Measurements from ENCODE around the gene NAGK.
"Not testable (repeated sequence)": the region's sequence is repeated elsewhere in the genome, so short reads cannot be mapped to it uniquely, and the experiment has no call there.

The NAGK gene

DNA sequence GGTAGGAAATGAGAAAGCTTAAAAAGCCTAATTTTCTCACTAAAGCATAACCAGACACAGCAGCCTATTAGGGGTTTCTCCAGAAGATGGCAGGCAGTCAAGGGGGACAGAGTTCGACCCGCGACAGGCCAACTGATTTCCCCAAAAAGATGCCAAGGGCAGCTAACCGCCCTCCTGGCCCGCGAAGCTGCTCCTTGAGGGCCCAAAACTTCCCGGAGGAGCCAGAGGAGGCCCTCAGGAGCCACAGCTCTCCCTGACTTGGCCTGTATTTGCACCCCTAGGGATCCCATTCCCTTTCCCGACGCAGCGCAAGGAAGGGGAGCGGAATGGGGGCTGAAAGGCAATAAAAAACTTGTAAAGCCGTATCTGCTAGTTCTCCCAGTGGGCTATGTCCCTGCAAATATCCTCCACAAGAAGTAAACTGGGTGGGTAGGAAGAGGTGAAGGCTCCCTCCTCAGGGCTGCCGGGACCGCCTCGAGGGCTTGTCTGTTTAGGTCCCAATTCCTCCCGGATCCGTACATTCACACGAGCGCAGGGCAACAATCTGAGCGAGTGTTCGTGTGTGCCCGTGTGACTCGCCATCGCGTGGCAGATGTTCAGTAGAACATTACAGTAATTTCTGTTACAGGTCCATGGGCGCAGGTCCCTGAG lies 756 bp upstream of the NAGK start:
- in situ Hi-C loops (cut with MboI; ENCODE audit: low sequenced_read_pairs) = no loop called here

DNA sequence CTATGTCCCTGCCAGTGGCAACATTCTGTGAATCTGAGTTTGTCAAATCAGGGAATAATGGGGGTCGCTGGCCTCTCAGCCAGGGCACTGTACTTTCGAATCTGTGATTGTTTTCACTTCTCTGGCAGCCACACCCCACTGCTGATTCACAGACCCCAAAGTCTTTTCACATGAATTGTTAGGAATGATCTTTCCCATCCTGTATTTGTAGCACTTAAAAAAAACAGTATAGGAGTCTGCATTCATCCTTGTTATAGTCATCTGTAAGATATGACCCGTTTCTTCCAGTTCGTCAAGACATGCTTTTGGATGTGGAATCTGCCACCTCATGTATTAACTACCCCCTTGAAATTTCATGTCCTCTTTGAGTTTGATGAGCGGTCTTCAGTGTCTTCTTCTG lies 928 bp downstream of the NAGK start:
- in situ Hi-C loops (cut with MboI; ENCODE audit: low sequenced_read_pairs) = no loop called here

DNA sequence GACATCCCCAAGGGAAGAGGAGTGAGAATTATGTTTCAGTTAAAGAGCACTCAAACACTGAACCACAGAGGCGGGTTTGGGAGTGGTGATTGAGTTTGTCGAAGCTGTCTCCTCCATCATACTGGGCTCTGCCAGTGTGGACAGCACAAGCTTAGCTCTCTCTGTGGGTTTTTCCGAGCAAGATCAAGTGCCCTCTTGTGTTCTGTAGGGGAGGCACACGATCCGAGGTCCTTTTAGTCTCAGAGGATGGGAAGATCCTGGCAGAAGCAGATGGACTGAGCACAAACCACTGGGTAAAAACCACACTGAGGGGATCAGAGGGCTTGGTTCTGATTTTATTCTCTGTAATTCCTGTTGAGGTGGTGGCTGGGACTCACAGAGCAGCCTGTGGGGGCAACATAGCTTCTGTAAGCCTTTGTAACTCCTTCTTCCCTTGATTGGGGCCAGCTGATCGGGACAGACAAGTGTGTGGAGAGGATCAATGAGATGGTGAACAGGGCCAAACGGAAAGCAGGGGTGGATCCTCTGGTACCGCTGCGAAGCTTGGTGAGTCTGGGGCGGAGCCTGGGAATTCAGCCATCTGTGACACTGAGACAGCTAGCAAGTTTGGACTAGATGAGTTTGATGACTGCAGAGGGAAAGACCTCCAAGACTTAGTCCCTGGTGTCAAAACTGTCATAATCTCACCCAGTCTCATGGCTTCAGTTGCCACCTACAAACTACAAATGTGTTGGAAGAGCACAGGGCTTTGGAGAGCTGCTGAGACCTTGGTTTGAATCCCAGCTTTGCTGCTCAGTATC lies 2.0 kb downstream of the NAGK start:
- in situ Hi-C loops (cut with MboI; ENCODE audit: low sequenced_read_pairs) = no loop called here

- in situ Hi-C loops (cut with MboI; ENCODE audit: low sequenced_read_pairs) = no loop called here
These were observed 3.4 kb downstream of the NAGK start for GRCh38 chr2:71071681-71072398.

- in situ Hi-C loops (cut with MboI; ENCODE audit: low sequenced_read_pairs) = no loop called here
These were observed 4.0 kb downstream of the NAGK start for GRCh38 chr2:71072492-71072891.

DNA sequence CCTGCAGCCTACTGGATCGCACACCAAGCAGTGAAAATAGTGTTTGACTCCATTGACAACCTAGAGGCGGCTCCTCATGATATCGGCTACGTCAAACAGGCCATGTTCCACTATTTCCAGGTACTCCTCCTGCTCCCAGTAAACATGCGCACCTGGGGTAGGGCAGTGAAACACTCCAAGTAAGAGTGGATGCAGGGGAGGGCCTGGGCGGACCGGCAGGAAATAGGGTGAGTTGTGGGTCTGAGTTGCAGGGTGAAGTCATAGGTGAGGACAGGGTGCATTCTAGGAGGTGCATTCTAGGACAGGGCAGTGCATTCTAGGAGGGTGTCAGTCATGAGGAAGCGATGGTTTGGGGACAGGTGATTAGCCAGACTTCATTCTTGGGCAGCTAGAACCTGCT lies 5.0 kb downstream of the NAGK start:
- in situ Hi-C loops (cut with MboI; ENCODE audit: low sequenced_read_pairs) = no loop called here

DNA sequence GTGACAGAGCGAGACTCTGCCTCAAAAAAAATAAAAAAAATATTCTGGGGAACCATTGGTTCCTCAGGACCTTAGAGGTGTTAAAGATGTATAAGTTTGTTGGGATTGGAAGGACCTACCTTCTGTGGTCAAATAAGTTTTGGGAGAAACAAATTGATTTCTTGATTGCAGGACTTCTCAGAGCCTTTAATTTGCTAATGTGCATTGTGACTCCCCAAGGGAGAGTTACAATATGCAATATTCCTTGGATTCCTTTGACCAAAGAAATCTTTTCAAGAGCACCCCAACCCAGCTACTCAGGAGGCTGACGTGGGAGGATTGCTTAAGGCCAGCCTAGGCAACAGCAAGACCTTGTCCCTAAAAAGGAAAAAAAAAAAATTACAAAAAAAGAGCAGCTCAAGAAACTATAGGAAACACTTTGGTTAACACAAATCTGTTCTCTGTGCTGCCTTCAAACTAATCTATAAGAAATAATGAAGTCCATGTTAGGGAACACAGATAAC lies 6.5 kb downstream of the NAGK start:
- in situ Hi-C loops (cut with MboI; ENCODE audit: low sequenced_read_pairs) = no loop called here

DNA sequence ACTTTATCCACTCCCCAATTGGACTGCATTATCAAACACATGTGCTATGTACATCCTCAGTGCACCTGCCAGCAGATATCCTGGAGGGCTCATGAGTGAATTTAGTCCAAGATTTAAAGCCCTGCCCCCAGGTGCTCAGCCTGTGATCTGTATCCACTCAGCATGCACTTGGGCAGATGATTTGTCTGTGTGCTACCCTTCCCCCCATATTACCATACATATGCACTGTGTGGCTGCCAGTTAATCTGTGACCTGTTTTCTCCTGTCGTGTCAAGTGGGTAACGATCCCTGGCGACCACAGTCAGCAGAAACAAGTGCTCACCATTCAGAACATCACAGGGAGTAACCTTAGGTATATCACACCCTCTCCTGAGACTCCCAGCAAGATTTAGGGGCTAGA lies 10.2 kb downstream of the NAGK start:
- in situ Hi-C loops (cut with MboI; ENCODE audit: low sequenced_read_pairs) = no loop called here

DNA sequence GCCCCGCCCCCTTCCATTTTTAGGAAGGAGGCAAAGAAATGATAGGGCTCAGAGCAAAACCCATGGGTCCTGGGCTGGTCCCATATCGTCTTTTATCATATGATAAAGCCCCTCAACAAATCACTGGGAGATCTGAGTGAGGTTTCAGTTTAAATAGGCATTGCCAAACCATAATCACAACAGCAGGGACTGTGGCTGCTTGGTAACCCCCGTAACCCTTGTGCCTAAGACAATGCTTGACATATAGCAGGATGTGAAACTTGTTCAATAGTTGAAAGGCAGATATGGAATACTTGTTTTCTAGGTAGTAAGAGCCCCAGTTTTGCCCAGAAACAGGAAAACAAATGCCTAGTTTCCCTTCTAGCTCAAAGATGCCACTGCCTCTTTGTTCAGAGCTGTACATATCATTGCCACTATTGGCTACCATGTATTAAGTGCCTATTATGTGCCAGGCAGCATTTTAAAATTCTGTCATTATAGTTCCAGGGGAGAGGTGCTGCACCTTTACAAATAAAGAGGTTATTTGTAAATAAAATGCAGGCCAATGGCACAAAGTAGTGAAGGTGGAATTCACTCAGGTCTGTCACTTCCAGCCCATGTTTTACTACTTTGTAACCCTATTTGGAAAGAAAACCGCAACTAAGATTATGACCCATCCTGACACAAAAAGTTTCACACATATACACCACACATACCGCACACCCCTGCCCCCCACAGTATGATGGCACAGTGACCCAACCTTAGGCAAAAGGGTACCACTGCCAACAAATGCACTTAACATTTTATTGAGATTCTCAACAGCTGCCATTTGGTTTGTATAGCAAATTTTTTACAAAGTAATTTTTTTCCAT lies 14.2 kb downstream of the NAGK start:
- in situ Hi-C loops (cut with MboI; ENCODE audit: low sequenced_read_pairs) = no loop called here

- in situ Hi-C loops (cut with MboI; ENCODE audit: low sequenced_read_pairs) = not testable (repeated sequence)
These were observed 14.8 kb downstream of the NAGK start for GRCh38 chr2:71083297-71083696.

DNA sequence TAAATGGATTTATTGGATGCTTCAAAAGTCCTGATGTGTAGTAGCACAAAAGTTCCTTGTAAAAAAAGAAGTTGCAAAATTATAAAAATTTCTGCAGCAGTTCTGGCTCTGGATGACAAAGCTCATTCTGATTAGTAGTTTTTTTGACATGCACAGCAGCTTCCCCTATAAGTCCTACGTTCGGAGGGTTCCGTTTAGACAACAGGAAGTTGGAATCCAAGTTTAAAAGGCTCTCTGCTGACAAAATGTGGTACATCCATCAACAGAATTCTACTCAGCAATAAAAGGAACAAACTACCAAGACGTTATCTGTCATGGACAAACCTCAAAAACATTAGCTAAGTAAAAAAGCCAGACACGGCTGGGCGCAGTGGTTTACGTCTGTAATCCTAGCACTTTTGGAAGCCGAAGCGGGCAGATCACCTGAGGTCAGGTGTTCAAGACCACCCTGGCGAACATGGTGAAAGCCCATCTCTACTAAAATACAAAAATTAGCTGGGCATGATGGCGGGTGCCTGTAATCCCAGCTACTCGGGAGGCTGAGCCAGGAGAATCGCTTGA lies 15.4 kb downstream of the NAGK start:
- in situ Hi-C loops (cut with MboI; ENCODE audit: low sequenced_read_pairs) = not testable (repeated sequence)

GRCh38 chr2:71085325-71086003 lies 17.0 kb downstream of the NAGK start:
- in situ Hi-C loops (cut with MboI; ENCODE audit: low sequenced_read_pairs) = not testable (repeated sequence)

DNA sequence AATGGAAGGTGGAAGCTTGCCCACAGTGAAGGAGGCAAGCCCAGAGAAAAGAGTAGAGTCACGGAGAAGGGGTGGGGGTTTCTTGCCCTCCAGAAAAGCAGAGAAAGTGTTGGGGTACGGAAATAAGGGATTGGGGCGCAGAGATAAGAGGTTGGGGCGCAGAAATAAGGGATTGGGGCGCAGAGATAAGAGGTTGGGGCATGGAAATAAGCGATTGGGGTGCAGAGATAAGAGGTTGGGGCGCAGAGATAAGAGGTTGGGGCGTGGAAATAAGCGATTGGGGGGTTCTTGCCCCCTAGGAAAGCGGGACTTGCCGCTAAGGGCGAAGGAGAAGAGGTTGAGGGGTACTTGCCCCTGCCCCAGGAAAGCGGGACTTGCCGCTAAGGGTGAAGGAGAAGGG lies 21.0 kb downstream of the NAGK start:
- in situ Hi-C loops (cut with MboI; ENCODE audit: low sequenced_read_pairs) = not testable (repeated sequence)

DNA sequence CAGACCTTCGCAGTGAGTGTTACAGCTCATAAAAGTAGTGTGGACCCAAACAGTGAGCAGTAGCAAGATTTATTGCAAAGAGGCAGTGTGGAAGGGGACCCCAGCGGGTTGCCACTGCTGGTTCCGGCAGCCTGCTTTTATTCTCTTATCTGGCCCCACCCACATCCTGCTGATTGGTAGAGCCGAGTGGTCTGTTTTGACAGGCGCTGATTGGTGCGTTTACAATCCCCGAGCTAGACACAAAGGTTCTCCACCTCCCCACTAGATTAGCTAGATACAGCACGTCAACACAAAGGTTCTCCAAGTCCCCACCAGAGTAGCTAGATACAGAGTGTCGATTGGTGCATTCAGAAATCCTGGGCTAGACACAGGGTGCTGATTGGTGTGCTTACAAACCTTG lies 23.4 kb downstream of the NAGK start:
- in situ Hi-C loops (cut with MboI; ENCODE audit: low sequenced_read_pairs) = not testable (repeated sequence)

DNA sequence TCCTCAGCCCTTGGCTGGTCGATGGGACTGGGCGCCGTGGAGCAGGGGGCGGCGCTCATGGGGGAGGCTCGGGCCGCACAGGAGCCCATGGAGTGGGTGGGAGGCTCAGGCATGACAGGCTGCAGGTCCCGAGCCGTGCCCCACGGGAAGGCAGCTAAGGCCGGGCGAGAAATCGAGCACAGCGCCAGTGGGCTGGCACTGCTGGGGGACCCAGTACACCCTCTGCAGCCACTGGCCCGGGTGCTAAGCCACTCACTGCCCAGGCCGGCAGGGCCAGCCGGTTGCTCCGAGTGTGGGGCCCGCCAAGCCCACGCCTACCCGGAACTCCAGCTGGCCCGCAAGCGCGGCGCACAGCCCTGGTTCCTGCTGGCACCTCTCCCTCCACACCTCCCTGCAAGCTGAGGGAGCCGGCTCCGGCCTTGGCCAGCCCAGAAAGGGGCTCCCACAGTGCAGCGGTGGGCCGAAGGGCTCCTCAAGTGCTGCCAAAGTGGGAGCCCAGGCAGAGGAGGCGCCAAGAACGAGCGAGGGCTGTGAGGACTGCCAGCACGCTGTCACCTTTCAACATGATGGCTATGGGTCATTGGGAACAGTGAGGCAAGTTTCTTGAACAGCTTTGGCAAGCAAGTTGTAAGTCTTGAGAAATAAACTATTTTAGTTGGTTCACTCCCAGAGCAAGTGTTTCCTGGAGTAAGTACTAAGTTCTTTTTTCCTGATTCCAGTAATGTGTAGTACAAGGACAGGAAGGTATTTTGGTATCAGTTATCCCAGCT lies 24.2 kb downstream of the NAGK start:
- in situ Hi-C loops (cut with MboI; ENCODE audit: low sequenced_read_pairs) = not testable (repeated sequence)

GRCh38 chr2:71100195-71100964 lies 31.9 kb downstream of the NAGK start:
- in situ Hi-C loops (cut with MboI; ENCODE audit: low sequenced_read_pairs) = no loop called here

DNA sequence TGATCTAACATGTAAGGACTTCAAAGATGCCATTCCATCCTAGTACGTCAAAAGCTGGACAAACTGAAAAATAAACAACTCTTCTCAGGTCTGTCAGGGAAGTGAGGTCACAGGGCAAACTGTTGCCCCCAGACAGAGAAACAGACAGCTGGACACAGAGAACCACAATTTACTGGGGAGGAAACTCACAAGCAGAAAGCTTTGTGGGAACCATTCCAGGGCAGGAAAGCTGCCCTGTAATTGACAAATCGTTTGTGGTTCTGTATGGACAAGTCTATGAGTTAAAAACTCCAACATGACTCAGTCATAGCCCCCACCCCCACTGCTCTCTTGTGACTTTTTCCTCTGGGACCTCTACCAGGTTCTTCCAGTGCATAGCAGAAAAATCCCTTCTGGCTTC lies 33.2 kb downstream of the NAGK start:
- in situ Hi-C loops (cut with MboI; ENCODE audit: low sequenced_read_pairs) = no loop called here

DNA sequence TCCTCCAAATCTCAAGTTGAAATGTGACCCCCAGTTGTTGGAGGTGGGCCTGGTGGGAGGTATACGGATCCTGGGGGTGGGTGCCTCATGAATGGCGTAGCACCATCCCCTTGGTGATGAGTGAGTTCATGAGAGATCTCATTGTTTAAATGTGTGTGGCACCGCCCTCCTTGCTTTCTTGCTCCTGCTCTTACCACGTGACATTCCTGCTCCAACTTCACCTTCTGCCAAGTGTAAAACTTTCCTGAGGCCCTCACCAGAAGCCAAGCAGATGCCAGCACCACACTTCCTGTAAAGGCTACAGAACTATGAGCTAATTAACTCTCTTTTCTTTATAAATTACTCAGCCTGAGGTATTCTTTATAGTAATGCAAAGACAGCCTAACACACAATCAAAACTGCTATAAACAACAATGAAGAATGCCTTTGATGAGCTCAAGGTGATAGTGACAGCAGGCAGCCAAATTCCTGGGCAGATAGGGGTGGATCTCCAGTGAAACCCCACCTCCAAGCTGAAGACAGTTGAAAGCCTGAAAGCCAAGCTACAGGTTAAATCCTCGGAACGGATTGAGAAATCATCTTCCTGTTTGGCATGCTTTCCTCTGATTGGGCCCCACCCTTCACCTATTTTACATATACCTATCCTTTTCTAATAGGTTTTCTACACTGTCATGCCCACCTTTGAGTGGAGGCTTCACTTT lies 34.7 kb downstream of the NAGK start:
- in situ Hi-C loops (cut with MboI; ENCODE audit: low sequenced_read_pairs) = no loop called here

Measured in HL-60/S4 treated with phorbol 12-myristate 13-acetate at 8.2 ng/mL for 4 days and 3 days (cell line).